ENCODE data around the gene PCCA.

GRCh38 chr13:100541897-100542825 lies 453.3 kb downstream of the PCCA start:
- no peak for TF ChIP-seq CTCF (IDR thresholded peaks at IDR 0.05; ENCODE audit: borderline replicate concordance, extremely low read depth, low read length, poor library complexity, severe bottlenecking)
- no peak for TF ChIP-seq EZH2 (IDR thresholded peaks at IDR 0.05; ENCODE audit: borderline replicate concordance, low read depth, low read length, severe bottlenecking)

Data from DND-41 (cell line).